Testis (tissue), 2 donors: ENCODE data around the gene ZBTB20.

Experiments used
- CTCF ChIP-seq, 3 experiments: fragments of 450-650 bp in 2 of 3; fragments of 200-600 bp in 1 of 3; sonication (generic) in 1 of 3; IDR thresholded peaks; one replicate each; pipeline ENCODE4 v1.5.1; 2016 to 2019; ENCODE audit warnings: antibody characterized with exemption in 3 of 3, mild to moderate bottlenecking in 2 of 3, moderate library complexity in 1 of 3
- POLR2A ChIP-seq: fragments of 450-650 bp; IDR thresholded peaks from one replicate; pipeline ENCODE4 v1.6.1; 2017; ENCODE audit warnings: antibody characterized with exemption, mild to moderate bottlenecking, moderate library complexity

- TF ChIP-seq CTCF (IDR thresholded peaks at IDR 0.05) (no peak), POLR2A (no peak)
Observed at GRCh38 chr3:114877378-114878113, 269.5 kb downstream of the ZBTB20 start.
